Choroid plexus epithelial cell (primary cell): ENCODE measurements around the gene PPP1R14B.

Experiments used
- DNase-seq: peaks from one replicate; pipeline ENCODE4 v3.0.0-alpha.2; 2010; ENCODE audit warnings: low read depth
- H3K4me3 ChIP-seq: 2 replicates; pipeline ENCODE4 v1.5.1; 2011; ENCODE audit warnings: low read depth, mild to moderate bottlenecking, control low read depth, low read length, moderate library complexity
- CTCF ChIP-seq: conservative IDR thresholded peaks from 2 replicates; pipeline ENCODE4 v1.5.1; 2011; ENCODE audit warnings: low read depth, mild to moderate bottlenecking, control low read depth, inconsistent platforms, low read length, moderate library complexity

Gene PPP1R14B

GRCh38 chr11:64258356-64258755 is 11.6 kb upstream of the PPP1R14B start:
- TF ChIP-seq CTCF: no peak
- H3K4me3 ChIP-seq: no peak overlapping the region
- no peak for DNase-seq

- no peak for DNase-seq
- TF ChIP-seq CTCF: no peak
- no peak overlapping the region for H3K4me3 ChIP-seq
Measured at GRCh38 chr11:64256300-64256699, 9.6 kb upstream of the PPP1R14B start.

GRCh38 chr11:64255135-64256128 is 8.7 kb upstream of the PPP1R14B start:
- H3K4me3 ChIP-seq: no peak overlapping the region
- no peak for DNase-seq
- TF ChIP-seq CTCF: no peak

GRCh38 chr11:64254326-64254725 is 7.6 kb upstream of the PPP1R14B start:
- no peak overlapping the region for H3K4me3 ChIP-seq
- no peak for DNase-seq
- no peak for TF ChIP-seq CTCF

- H3K4me3 ChIP-seq: no peak overlapping the region
- DNase-seq: no peak
- TF ChIP-seq CTCF: no peak
Measured at GRCh38 chr11:64253481-64253880, 6.7 kb upstream of the PPP1R14B start.

- H3K4me3 ChIP-seq: no peak overlapping the region
- TF ChIP-seq CTCF: no peak
- DNase-seq: no peak
Measured at GRCh38 chr11:64253043-64253442, 6.3 kb upstream of the PPP1R14B start.
